Measurements from ENCODE around the gene THRB. TPM values are rescaled to one million over a fixed set of nuclear protein-coding genes. Genes with fewer than 3 reads are reported as not detected.

THRB gene
- total RNA-seq, 1 donor from 2014 or later, result under 0.01 TPM

DNA sequence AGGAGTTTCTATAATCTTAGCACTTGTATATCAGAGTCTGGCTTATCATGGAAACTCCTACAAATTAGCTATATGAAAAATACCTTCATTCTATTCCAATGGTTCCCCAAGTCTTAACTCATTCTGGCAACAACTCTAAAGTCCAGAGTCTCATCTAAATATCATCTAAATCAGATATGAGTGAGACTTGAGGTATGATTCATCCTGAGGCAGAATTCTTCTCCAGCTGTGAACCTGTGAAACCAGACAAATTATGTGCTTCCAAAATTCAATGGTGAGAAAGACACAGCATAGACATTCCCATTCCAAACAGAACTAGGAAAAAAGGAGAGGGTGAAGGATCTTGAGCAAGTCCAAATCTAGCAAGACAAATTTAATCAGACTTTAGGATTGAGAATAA, 138.8 kb downstream of the THRB start:
- DNase-seq (ENCODE audit: low read depth in 2 of 2), result no peak

DNA sequence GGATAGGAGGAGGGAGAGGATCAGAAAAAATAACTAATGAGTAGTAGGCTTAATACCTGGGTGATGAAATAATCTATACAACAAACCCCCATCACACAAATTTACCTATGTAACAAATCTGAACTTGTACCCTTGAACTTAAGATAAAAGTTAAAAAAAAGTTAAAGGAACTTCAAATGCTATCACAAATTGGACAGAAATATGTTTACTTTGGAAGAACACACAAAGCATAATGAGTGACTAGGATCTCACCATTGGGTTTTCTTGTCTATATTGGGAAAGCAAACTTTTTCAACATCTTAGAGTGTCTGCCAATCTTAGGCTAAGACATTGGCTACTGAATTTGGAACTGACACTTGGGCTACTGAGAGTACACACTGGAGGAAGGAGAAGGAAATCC, 140.4 kb downstream of the THRB start:
- no peak for DNase-seq (ENCODE audit: low read depth in 2 of 2)

DNA sequence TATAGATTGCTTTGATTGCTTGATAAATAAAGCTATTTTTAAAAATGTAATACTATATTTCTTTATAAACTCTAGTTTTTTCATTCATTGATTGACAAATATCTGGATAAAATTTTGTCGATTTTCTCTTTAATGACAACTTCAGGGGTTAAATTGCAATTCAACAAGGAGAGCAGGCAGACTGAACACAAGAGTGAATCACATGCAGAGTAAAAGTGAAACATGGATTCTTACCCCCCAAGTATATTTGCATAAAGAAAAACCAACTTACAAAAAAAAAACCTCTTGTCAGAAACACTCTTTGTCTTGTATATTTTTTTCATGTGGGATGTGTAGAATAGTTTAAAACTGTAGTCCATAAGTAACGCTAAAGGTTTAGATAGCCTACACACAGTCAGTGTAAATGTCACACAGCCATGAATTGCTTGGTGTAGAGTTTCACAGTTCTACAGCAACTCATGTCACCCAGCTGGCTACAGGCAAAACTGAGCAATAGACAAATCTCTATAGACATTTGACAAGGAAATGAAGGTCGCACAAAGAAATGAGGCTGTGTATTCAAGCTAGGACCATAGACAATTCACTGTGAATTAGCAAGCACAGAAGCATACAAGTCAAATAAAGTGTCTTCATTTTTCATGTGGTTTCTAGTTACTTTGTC, 141.6 kb downstream of the THRB start:
- DNase-seq (ENCODE audit: low read depth in 2 of 2), result no peak

DNA sequence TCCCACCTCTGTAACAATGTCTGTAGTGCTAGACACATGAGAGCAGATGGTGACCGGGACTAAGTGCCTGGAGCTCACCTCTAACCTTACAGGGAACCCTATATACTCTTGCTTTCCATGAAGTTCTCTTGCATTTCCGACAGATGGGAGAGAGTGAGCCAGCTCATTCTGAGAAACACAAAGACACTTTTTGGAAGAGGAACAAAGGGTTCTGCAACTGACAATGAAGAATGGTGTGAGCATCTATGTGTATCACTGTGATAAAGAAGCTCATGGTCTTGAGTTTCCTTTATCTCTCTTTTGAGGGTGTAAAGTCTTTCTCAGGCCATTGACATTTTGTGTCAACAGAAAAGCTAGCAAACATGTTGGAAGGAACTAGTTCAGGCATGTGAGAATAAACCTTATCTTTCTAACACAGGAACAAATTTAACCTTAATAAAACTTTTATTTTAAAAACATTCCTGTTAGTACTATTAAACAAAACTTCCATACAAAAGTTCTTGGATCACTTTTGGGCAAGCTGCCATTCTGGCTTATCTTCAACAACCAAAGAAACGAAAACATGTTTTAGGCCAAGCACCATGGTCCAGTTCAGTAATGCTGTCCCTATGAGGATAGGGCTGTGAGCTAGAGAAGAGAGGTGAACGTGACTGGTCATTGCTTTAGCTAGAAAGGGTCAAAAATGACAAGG, 142.7 kb downstream of the THRB start:
- DNase-seq (ENCODE audit: low read depth in 2 of 2), result peak in 1 of 2 donors; percentile 79

DNA sequence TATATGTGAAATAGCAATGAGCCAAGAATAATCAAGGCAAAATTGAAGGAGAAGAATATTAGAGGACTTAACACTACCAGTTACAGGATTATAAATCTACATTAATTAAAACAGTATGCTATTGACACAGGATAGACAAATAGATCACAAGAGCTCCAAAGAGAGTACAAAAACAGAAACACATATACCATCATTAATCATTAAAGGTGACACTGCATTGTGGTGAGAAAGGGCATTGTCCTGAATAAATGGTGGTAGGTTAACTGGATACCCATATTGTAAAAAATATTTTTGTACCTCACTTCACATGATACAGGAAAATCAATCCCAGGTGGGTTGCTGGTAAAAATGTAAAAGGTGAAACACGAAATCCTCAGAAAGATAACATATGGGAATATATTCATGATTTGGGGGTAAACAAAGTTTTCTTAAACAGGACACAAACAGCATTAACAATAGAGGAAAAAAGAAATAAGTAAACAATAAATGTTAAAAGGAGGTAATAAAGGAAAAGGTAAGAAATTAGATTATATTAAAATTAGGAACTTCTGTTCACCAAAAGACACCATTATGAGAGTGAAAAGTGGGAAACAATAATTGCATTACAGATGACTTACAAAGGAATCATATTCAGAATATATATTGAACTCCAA, 145.2 kb downstream of the THRB start:
- no peak for DNase-seq (ENCODE audit: low read depth in 2 of 2)

DNA sequence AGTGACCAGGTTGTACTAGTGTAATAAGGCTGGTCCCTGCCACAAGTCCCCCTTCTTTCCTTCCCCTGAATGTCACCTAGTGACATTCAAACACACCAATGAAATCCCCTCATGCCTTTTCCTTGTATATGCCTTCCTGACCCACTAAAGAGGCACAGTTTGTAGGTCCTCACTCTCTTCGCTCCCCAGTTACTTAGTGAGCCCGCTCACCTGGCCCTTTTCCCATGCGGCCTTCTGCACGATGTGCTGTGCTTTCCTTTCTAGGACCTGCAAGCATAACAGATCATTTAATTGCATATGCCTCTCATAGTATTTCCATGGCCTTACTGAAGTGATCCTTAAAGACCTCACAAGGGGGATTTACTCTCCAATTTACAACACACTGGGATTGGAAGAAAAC, 146.3 kb downstream of the THRB start:
- DNase-seq (ENCODE audit: low read depth in 2 of 2), result no peak

DNA sequence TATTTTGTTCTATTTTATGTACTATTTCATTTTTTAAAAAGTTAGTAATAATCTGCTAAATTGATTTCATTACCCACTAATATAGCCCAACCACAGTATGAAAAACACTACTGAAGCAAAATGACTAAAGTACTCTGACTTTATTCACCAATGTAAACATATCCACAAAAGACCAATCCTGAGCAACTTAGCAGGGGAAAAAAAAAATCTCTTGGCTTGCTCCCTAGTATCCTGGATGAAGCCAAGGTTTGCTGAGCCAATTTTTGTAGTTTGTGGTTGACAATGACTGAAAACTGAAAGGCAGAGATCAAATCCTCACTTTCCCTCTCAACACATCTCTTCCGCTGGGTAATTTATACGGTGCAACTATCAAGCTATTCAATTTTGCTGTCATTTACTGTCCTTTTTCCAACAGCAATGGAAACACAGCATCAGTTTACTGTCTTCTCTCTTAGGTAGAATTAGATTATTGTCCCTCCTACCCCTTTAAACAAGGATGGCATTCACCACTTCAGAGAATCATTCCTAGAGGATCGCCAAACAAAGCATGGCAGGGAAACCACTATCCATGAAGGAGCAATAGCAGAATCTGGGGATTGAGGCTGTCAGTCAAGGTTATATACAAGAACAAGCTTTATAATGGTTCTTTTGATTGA, 149.7 kb downstream of the THRB start:
- DNase-seq (ENCODE audit: low read depth in 2 of 2), result peak in 1 of 2 donors; percentile 73

DNA sequence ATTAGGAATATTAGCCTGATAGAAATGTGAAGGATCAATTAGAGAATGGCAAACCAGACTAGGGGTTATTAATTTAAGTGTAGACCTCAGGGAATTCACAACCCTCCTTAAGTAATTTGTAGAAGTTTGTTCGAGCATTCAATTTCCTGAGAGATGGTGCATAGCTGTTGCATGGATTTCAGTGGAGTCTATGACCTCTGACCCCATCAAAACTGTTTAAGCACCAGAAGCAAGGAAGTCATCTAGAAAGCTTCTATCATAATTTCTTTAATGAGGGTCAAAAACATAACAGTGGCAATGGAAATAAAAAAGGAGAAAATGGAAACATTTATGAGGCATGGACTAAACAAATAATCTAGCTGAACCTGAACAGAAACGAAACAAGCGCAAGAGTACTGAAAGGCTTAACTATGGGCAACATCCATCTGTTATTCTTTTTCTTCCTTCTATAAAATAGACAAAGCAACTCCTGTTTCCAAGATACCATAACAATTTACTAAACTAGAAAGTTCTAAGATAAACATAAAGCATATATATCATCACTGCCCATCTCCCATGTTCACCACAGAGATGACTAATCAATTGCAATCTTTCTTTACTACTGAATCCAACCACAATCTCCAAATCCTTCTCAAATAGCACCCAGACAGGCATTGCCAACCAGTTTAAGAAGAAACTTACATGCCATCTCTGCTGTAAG, 151.4 kb downstream of the THRB start:
- no peak for DNase-seq (ENCODE audit: low read depth in 2 of 2)

DNA sequence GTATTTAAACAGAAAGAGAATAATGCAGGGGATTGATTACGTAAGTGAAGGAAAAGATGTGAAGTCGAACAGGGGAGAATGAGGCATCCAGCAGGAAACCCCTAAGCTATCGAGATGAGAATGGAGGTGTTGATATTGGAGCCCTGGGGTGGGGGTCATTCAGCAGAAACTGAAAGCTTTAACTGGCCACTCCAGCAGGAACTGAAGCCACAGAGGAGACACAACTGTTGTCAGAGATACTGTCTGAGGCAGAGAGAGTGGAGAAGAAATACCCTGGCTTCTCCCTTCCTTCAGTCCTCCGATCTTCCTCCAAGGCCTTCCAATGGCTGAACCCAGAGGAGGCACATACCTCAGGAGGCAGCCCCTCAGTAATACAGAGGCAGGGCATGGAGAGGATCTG, 152.4 kb downstream of the THRB start:
- DNase-seq (ENCODE audit: low read depth in 2 of 2), result no peak

DNA sequence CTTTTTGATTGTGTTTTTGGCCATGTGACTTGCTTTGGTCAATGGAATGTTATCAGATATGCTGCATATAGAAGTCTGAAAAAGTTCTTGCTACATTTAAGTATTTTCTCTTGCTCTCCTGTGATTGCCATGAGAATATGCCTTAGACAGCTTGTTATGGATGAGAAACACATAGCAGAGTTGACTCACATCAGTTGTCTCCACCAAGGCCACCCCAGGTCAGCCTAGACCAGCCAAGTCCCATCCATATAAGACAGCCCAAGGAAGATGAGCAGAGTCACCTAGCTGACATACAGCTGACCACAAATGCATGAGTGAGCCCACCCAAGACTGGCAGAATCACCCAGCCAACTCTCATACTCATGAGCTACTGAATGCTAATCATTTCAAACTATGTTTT, 153.0 kb downstream of the THRB start:
- DNase-seq (ENCODE audit: low read depth in 2 of 2), result no peak

DNA sequence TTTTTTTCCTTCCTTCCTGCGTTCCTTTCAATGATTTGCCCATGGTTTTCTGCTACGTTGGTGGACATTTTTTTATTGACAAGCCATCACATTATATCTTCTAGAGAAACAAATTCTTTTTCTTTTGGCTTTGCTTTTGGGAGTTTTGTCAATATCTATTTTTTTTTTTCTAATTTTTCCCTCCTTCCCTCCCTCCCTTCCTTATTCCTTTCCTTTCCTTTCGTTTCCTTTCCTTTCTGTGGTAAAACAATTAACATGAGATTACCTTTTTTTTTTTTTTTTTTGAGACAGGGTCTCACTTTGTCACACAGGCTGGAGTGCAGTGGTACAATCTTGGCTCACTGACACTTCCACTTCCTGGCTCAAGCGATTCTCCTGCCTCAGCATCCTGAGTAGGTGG, 153.7 kb downstream of the THRB start:
- no peak for DNase-seq (ENCODE audit: low read depth in 2 of 2)

DNA sequence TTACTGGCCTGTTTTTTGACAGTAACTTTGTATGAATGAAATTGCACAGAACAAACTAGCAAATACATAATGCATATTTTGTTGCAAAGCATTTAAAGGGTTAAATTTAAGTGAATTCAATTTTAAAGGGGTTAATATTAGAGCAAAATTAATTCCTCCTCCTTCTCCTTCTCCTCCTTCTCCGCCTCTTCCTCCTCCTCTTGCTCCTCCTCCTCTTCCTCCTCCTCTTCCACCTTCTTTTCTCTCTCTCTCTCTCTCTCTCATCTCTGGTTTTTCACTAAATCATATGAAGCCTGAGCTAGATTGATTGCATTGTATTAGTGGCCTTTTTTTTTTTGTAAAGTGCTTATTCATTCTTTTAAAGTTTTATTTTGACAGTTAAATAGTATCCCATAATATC, 154.5 kb downstream of the THRB start:
- DNase-seq (ENCODE audit: low read depth in 2 of 2), result no peak

DNA sequence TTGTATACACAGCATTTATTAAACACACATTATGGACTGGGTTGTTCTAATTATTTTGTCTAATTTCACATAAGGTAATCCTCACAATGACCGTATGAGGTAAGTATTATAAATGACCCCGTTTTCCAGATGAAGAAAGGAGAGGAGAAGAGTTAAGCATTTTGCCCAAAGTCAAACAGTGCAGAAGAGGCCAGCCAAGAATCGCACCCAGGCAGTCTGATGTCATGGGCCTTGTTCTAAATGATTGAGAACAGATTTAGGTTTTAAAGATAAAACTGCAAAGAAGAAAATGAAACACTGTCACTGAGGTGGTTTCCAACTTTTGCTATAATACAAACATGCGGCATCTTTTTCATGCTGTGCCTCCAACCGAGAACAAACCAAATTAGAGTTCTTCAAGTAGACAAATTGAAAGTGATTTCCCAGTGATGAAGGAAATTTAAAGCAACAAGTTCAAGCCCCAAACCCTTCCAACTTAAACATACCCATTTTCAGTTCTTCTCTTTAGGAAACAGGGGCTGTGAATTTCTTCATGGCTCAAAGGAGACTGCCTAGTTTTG, 155.3 kb downstream of the THRB start:
- DNase-seq (ENCODE audit: low read depth in 2 of 2), result no peak

DNA sequence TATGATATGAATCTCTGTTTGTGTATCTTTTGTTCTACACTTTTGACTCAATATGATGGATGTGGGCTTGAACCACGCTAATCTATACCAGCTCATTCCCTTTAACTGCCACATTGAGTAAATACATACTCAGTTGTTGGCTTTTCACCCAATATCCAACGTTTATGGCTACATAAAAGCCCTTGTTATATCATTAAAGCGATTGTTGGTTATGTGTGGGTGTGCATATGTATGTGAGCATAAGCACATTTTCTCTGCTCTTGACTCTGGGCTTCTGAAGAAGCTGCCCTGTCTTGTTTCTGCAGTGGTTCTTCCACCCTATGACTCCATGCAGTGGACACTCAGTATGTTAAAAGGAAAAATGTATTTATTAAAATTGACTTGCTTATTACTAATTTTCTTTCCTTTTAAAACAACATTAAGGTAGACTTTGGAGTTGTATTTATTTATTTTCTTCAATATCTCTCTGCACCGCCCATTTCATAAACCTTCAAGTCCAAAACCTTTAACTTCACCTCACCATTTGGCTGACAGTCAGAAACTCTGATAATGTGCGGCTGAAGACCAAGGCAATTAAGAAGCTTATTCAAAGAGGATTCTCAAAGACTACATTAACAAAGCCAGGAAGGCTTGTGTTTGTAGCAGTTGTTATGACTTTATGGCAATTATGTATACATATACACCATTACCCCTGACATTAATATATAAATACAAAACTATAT, 156.1 kb downstream of the THRB start:
- no peak for DNase-seq (ENCODE audit: low read depth in 2 of 2)

DNA sequence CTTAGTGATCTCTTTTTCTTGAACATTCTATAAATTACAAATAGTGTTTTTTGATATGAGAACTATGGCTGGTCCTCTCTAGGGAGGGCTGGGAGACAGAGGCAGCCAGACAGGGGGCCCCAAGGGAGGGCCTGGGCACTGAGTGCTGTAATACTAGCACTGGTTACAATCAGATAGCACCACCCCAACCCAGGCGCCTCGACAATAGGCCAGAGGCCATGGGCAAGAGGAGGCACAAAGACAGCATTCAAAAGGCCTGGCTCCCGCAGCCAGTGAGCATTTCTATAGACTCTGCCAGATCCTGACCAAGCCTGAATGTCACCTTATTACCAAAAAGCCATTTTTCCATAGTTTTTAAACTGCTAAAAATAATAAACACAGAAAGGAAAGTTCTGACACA, 158.5 kb downstream of the THRB start:
- DNase-seq (ENCODE audit: low read depth in 2 of 2), result no peak

DNA sequence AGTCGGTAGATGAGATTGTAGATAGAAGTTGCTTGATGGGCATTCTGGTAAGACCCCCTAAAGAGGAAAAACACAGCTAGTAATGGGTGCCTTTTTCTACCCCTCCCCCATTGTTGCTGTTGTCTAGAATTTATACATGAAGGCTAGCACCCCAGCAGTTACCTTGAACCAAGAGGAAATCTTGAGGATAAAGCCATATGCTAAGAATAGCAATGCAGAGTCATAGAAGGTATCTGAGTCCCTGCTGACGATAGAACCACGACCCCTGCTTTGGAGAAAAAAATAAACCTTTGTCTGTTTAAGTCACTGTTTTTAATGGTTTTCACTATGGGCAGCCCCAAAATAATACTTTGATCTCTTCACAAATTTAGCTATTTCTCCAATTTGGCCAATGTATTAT, 162.6 kb downstream of the THRB start:
- no peak for DNase-seq (ENCODE audit: low read depth in 2 of 2)

DNA sequence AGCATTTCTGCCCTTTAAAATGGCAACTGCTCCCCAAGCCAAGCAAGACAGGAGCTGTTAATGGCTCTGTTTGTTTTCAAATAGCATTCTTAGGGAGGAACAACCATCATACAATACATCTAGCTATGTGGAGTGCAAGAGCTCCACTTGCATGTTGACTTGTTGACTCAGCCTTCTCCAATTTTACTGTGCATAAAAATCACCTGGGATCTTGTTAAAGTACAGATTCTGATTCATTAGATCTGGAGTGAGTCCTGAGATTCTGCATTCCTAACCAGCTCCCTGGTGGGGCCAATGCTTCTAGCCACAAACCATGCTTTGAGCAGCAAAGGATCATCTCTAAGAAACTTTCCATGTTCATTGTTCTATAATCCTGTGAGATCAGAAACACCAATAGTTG, 171.4 kb downstream of the THRB start:
- DNase-seq (ENCODE audit: low read depth in 2 of 2), result no peak

DNA sequence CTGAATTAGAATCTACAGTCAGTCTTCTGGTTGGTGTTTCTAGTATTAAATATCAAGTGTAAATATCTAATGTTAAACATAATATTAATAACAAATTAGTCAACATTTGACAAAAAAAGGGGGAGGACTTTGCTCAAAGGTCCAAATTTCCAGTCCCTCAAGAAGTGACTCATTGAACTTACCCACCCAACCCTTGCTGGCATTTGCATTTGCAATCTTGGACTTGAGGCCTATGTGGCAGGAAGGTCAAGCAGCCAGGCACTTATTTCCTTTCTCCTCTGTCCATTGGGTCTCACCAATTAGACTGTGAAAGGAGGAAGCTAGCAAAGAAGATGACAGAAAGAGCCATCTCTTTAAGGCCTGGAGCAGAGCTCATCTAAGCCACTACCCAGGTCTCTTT, 174.0 kb downstream of the THRB start:
- no peak for DNase-seq (ENCODE audit: low read depth in 2 of 2)

DNA sequence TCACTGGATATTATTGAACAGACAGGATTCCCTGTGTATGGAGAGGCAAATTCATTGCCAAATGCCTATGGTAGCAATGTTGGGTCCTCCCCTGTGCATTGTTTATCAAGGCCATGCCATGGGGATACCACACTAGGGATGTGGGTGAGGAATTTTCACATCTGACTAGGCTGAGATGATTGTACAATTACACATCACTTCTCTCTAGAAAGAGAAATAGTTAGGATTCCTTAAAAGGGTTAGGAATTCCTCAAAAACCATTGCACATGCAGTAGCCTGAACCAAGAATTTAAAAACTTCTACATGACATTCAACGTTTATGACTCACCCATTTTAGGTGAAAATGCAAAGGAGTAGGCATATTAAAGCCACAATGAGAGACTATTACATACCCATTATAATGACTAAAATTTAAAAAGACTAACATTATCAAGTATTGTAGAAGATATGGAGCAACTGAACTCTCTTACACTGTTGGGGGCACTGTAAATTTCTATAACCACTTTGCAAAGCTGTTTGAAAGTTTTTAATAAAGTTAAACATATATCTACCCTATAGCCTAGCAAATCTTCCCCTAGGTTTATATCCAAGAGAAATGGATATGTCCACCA, 175.9 kb downstream of the THRB start:
- DNase-seq (ENCODE audit: low read depth in 2 of 2), result no peak

DNA sequence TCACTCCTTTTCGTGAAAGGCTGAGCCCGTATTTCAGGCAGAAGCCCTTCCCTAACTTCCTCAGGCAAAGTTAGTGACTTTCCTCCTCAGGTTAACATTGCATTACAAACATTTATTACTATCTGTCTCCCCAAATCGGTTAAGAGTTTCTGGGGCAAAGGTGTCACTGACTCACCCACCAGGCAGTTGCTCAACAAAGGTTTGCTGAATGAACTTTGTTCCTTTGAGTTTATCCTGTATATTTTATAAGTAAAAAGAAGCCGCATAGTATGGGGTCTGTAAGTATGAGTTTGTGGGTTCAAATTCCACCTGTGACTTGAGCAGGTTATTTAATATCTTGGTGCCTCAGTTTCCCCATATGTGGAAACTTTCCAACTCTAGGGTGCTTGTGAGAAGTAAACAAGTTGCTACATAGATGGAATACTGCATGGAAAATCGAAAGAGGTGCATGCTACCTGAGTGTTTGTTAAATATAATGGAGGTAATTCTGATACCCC, 177.7 kb downstream of the THRB start:
- DNase-seq (ENCODE audit: low read depth in 2 of 2), result no peak
